Measurements from ENCODE around the gene EGFL7. TPM values are rescaled to one million over a fixed set of nuclear protein-coding genes. Genes with fewer than 3 reads are reported as not detected.

The EGFL7 gene
- total RNA-seq, 1 donor from 2014 or later: 56.2 TPM

Other genes starting within 250 kb of the EGFL7 start
- gene INPP5E, start 223.1 kb upstream of the EGFL7 start, total RNA-seq: 14.5 and 20.6 TPM in 2 replicates
- 64.5 and 74.9 TPM in 2 replicates for gene SEC16A, start 179.9 kb upstream of the EGFL7 start, total RNA-seq
- gene NOTCH1, start 116.9 kb upstream of the EGFL7 start, total RNA-seq: 40.9 and 52.4 TPM in 2 replicates
- 72.9 and 81.2 TPM in 2 replicates for gene AGPAT2, start 24.5 kb downstream of the EGFL7 start, total RNA-seq
- 17.1 and 27.0 TPM in 2 replicates for gene DIPK1B, start 49.7 kb downstream of the EGFL7 start, total RNA-seq
- gene LCN10, start 80.0 kb downstream of the EGFL7 start, total RNA-seq: 0.21 TPM in 1 of 2 replicates, not detected in the other
- gene LCN6, start 85.6 kb downstream of the EGFL7 start, total RNA-seq: not detected in 2 replicates
- not detected in 2 replicates for gene LCN8, start 95.3 kb downstream of the EGFL7 start, total RNA-seq
- gene LCN15, start 101.6 kb downstream of the EGFL7 start, total RNA-seq: not detected in 2 replicates
- gene TMEM141, start 128.4 kb downstream of the EGFL7 start, total RNA-seq: 69.8 and 79.8 TPM in 2 replicates
- gene CCDC183, start 133.4 kb downstream of the EGFL7 start, total RNA-seq: 0.84 and 0.89 TPM in 2 replicates
- gene RABL6, start 145.0 kb downstream of the EGFL7 start, total RNA-seq: 99.3 and 118 TPM in 2 replicates
- gene AJM1, start 179.6 kb downstream of the EGFL7 start, total RNA-seq: 0.75 and 0.96 TPM in 2 replicates
- 124 and 129 TPM in 2 replicates for gene PHPT1, start 186.5 kb downstream of the EGFL7 start, total RNA-seq
- gene MAMDC4, start 189.4 kb downstream of the EGFL7 start, total RNA-seq: 3.7 and 6.4 TPM in 2 replicates
- gene EDF1, start 203.4 kb downstream of the EGFL7 start, total RNA-seq: 792 and 948 TPM in 2 replicates
- gene TRAF2, start 223.6 kb downstream of the EGFL7 start, total RNA-seq: 17.5 and 17.7 TPM in 2 replicates

Data from kidney epithelial cell (primary cell).